A673 (cell line): ENCODE measurements around the gene NEUROD2.

Experiments
- CTCF ChIP-seq: fragments of 300-800, 200-600 bp; sonication (generic); conservative IDR thresholded peaks from 2 replicates; pipeline ENCODE4 v1.5.1; 2017; ENCODE audit warnings: low read depth, mild to moderate bottlenecking, antibody characterized with exemption, low read length, moderate library complexity, mixed read lengths
- EZH2 ChIP-seq: fragments of 200-600 bp; sonication (generic); IDR thresholded peaks from 2 replicates; pipeline ENCODE4 v1.6.1; 2017; ENCODE audit warnings: borderline replicate concordance, low read depth, mild to moderate bottlenecking, mixed read lengths, antibody characterized with exemption, low read length; ENCODE audit not compliant: poor library complexity, severe bottlenecking

- no peak for TF ChIP-seq EZH2
- TF ChIP-seq CTCF, result no peak
Measured at GRCh38 chr17:39604911-39605491, 2.7 kb downstream of the NEUROD2 start.
